ENCODE results near the gene MAP3K13.
"Not testable (repeated sequence)": the region's sequence is repeated elsewhere in the genome, so short reads cannot be mapped to it uniquely, and the experiment has no call there.

The MAP3K13 gene

GRCh38 chr3:185381320-185382058 lies 18.6 kb downstream of the MAP3K13 start:
- H3K27ac ChIP-seq: no peak overlapping the region
- TF ChIP-seq CTCF (IDR thresholded peaks at IDR 0.05) (no peak), ZFX (IDR thresholded peaks at IDR 0.05; ENCODE audit: borderline replicate concordance) (no peak)

GRCh38 chr3:185382154-185382553 lies 19.2 kb downstream of the MAP3K13 start:
- H3K27ac ChIP-seq: no peak overlapping the region

GRCh38 chr3:185386515-185386914 lies 23.6 kb downstream of the MAP3K13 start:
- H3K27ac ChIP-seq: not testable (repeated sequence)

More at GRCh38 chr3:185382154-185382553, 19.2 kb downstream of the MAP3K13 start:
- TF ChIP-seq CTCF (IDR thresholded peaks at IDR 0.05): no peak
- no peak for TF ChIP-seq ZFX (IDR thresholded peaks at IDR 0.05; ENCODE audit: borderline replicate concordance)

GRCh38 chr3:185387646-185388045 lies 24.7 kb downstream of the MAP3K13 start:
- no peak for TF ChIP-seq CTCF (IDR thresholded peaks at IDR 0.05)
- H3K27ac ChIP-seq: no peak overlapping the region

GRCh38 chr3:185393055-185393454 lies 30.1 kb downstream of the MAP3K13 start:
- TF ChIP-seq CTCF (IDR thresholded peaks at IDR 0.05): no peak
- no peak for TF ChIP-seq ZFX (IDR thresholded peaks at IDR 0.05; ENCODE audit: borderline replicate concordance)
- H3K27ac ChIP-seq: no peak overlapping the region

GRCh38 chr3:185397676-185398075 lies 34.7 kb downstream of the MAP3K13 start:
- no peak for TF ChIP-seq ZFX (IDR thresholded peaks at IDR 0.05; ENCODE audit: borderline replicate concordance)
- TF ChIP-seq CTCF (IDR thresholded peaks at IDR 0.05): no peak

GRCh38 chr3:185399737-185400667 lies 37.1 kb downstream of the MAP3K13 start:
- no peak for TF ChIP-seq ZFX (IDR thresholded peaks at IDR 0.05; ENCODE audit: borderline replicate concordance)
- H3K27ac ChIP-seq: no peak overlapping the region

More at GRCh38 chr3:185397676-185398075, 34.7 kb downstream of the MAP3K13 start:
- H3K27ac ChIP-seq: no peak overlapping the region

- no peak overlapping the region for H3K27ac ChIP-seq
- TF ChIP-seq CTCF (IDR thresholded peaks at IDR 0.05) (no peak), ZFX (IDR thresholded peaks at IDR 0.05; ENCODE audit: borderline replicate concordance) (no peak)
Measured at GRCh38 chr3:185400866-185401265, 37.9 kb downstream of the MAP3K13 start.

Data from 22Rv1 (cell line).